Left ventricle myocardium inferior (tissue), 1 donor: ENCODE results near the gene ADD3. TPM values are rescaled to one million over a fixed set of nuclear protein-coding genes. Genes with fewer than 3 reads are reported as not detected.

Experiments
- DNase-seq: peaks from one replicate; pipeline ENCODE4 v3.0.0-alpha.2; 2020
- H3K27ac ChIP-seq: fragments of 200-600 bp; replicated peaks from 2 replicates; pipeline ENCODE4 v1.8.0; 2021
- H3K27me3 ChIP-seq: fragments of 200-600 bp; 2 replicates; pipeline ENCODE4 v1.8.0; 2021; ENCODE audit warnings: low read depth
- H3K36me3 ChIP-seq: fragments of 200-600 bp; 2 replicates; pipeline ENCODE4 v1.8.0; 2021
- H3K4me1 ChIP-seq: fragments of 200-600 bp; 2 replicates; pipeline ENCODE4 v1.8.0; 2021
- H3K4me3 ChIP-seq: fragments of 200-600 bp; 2 replicates; pipeline ENCODE4 v1.8.0; 2021; ENCODE audit warnings: mild to moderate bottlenecking, moderate library complexity
- H3K9me3 ChIP-seq: fragments of 200-600 bp; replicated peaks from 2 replicates; pipeline ENCODE4 v1.8.0; 2021
- CTCF ChIP-seq: fragments of 200-600 bp; IDR thresholded peaks from 2 replicates; pipeline ENCODE4 v1.8.0; 2021; ENCODE audit warnings: antibody characterized with exemption, mild to moderate bottlenecking, borderline replicate concordance
- intact Hi-C: fragments of 100-400 bp; cut with micrococcal nuclease; formaldehyde crosslinking; loops from one replicate; pipeline ENCODE4 v1.11.0; 2022
- total RNA-seq: library from RNA; stranded (reverse); fragmentation: NEBNext Ultra II Directional; extraction: Animal tissue kit (Norgen Biotek cat#: 25700); gene quantifications from one replicate; pipeline ENCODE4 v1.2.1, GENCODE V29; 2021
- donor health status: DM: no; HTN: yes; CAD: no; lungs with severe emphysema.

Gene ADD3
- total RNA-seq, 1 donor from 2014 or later, result 113 TPM

DNA sequence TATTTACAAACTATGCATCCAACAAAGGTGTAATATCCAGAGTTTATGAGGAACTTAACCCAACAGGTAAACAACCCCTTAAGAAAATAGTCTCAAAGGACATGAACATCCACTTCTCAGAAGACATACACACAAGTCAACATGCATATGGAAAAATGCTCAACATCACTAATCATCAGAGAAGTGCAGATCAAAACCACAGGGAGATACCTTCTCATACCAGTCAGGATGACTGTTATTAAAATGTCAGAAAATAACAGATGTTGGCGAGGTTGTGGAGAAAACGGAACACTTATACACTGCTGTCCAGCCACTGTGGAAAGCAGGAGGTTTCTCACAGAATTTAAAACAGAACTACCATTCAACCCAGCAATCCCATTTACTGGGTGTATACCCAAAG lies 84.0 kb downstream of the ADD3 start:
- TF ChIP-seq CTCF, result no peak
- peaks cover 71% of the 10 kb centered on the region for H3K4me1 ChIP-seq
- H3K36me3 ChIP-seq, result no peaks in the 10 kb centered on the region
- intact Hi-C loops, result no loop called here
- no peak for DNase-seq
- no peak overlapping the region for H3K4me3 ChIP-seq
- H3K27ac ChIP-seq, result no peak overlapping the region
- no peaks in the 10 kb centered on the region for H3K27me3 ChIP-seq
- H3K9me3 ChIP-seq, result no peaks in the 10 kb centered on the region

DNA sequence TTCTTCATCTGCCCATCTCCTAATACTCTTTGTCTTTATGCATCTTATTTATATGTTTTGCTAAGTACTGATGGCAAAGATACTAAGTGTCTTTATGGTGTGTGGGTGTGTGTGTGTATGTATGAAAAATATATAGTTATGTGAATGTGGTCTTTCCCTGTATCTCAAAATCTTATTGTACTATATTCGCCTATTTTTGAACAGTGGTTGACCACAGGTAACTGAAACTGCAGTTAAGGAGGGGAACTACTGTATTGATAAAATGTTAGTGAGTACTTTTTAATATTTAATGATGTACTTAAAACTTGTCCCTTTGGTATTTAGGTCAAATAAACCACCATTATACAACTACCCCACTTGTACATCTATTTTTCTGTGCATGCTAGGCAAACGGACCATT lies 85.9 kb downstream of the ADD3 start:
- DNase-seq, result no peak
- no peaks in the 10 kb centered on the region for H3K9me3 ChIP-seq
- H3K4me3 ChIP-seq, result no peak overlapping the region
- H3K36me3 ChIP-seq, result no peaks in the 10 kb centered on the region
- intact Hi-C loops, result no loop called here
- no peak overlapping the region for H3K27ac ChIP-seq
- H3K4me1 ChIP-seq, result peaks cover 66% of the 10 kb centered on the region
- no peaks in the 10 kb centered on the region for H3K27me3 ChIP-seq
- TF ChIP-seq CTCF, result no peak

- no peaks in the 10 kb centered on the region for H3K36me3 ChIP-seq
- H3K4me1 ChIP-seq, result peaks cover 55% of the 10 kb centered on the region
- no peak overlapping the region for H3K4me3 ChIP-seq
- H3K27me3 ChIP-seq, result no peaks in the 10 kb centered on the region
- DNase-seq, result no peak
- intact Hi-C loops, result no loop called here
- H3K27ac ChIP-seq, result no peak overlapping the region
- TF ChIP-seq CTCF, result no peak
- H3K9me3 ChIP-seq, result no peaks in the 10 kb centered on the region
Observed at GRCh38 chr10:110094786-110095185, 87.0 kb downstream of the ADD3 start.

DNA sequence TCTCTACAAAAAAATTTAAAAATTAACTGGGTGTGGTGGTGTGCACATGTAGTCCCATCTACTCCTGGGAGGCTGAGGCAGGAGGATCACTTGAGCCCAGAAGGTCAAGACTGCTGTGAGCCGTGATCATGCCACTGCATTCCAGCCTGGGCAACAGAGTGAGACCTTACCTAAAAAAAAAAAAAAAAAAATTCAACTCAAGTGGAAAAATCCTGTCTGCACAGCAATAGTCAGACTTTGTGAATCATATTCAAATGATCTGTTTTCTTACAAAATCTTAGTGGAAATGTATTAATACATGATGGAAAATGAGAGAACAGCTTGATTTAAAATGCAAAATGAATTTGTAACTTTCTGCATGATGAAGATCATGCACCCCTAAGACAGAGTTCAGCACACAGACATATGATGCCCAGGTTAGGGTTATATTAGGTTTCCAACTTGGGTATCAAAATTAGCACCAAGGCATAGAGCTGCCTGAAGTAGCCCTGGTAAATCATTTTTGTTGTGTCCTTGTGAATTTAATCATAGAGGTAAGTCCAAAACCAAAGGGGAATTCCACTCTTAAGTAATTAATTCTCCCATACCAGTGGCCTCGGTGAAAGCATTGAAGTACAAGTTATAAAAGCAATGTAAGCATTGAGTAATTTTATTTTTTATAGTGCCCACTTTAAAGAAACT lies 93.8 kb downstream of the ADD3 start:
- intact Hi-C loops, result loop anchor here (10.0 kb wide), 1 partner anchor 87 kb away; no protein-coding TSS in a partner anchor
- H3K9me3 ChIP-seq, result no peaks in the 10 kb centered on the region

DNA sequence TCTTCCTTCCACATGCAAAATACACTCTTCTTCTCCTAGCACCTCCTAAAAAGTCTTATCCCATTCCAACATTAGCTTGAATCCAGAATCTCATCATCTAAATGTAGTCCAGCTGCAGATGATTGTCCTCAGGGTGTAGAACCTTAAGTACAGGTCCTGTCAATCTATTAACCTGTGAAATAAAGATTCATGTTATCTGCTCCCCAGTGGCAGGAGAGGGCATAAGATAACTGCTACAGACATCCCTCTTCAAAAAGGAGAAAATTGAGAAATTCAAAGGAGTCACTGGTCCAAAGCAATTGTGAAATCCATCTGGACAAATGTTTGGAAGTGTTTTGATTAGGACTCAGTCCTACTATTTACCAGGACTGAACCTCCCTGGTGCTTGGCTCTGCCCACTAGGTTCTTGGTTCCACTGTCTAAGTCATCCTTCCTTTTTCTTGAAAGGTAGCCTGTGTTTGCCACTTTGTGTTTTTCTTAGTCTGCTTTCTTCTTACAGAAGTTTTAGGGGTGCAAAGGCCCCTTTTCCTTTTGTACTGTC lies 96.2 kb downstream of the ADD3 start:
- no peak for TF ChIP-seq CTCF
- no peak overlapping the region for H3K27ac ChIP-seq
- no peak for DNase-seq
- H3K36me3 ChIP-seq, result peaks cover 42% of the 10 kb centered on the region
- intact Hi-C loops, result loop anchor here (10.0 kb wide), 1 partner anchor 89 kb away; no protein-coding TSS in a partner anchor
- no peaks in the 10 kb centered on the region for H3K27me3 ChIP-seq
- no peak overlapping the region for H3K4me3 ChIP-seq
- H3K9me3 ChIP-seq, result no peaks in the 10 kb centered on the region
- peaks cover 17% of the 10 kb centered on the region for H3K4me1 ChIP-seq

More for the DNA sequence above, 93.8 kb downstream of the ADD3 start:
- Histone ChIP-seq H3K4me3 (no peak overlapping the region), H3K27me3 (no peaks in the 10 kb centered on the region), H3K4me1 (peaks cover 21% of the 10 kb centered on the region), H3K36me3 (peaks cover 42% of the 10 kb centered on the region), H3K27ac (no peak overlapping the region)
- no peak for DNase-seq
- no peak for TF ChIP-seq CTCF
